HFF-Myc (cell line): ENCODE data around the gene CIITA.

Experiments
- DNase-seq: peaks from one replicate; pipeline ENCODE4 v3.0.0-alpha.2; 2011; ENCODE audit warnings: low read depth; ENCODE audit errors: extremely low read depth
- H3K4me3 ChIP-seq: replicated peaks from 2 replicates; pipeline ENCODE4 v1.5.1; 2011; ENCODE audit warnings: low read depth, mild to moderate bottlenecking, control low read depth, low read length
- TF ChIP-seq, protein P1 (sequence below): IDR thresholded peaks from 2 replicates; pipeline ENCODE4 v1.5.1; 2012; ENCODE audit warnings: mild to moderate bottlenecking, low read depth, low read length, control low read depth; ENCODE audit errors: missing control alignments

Gene CIITA

DNA sequence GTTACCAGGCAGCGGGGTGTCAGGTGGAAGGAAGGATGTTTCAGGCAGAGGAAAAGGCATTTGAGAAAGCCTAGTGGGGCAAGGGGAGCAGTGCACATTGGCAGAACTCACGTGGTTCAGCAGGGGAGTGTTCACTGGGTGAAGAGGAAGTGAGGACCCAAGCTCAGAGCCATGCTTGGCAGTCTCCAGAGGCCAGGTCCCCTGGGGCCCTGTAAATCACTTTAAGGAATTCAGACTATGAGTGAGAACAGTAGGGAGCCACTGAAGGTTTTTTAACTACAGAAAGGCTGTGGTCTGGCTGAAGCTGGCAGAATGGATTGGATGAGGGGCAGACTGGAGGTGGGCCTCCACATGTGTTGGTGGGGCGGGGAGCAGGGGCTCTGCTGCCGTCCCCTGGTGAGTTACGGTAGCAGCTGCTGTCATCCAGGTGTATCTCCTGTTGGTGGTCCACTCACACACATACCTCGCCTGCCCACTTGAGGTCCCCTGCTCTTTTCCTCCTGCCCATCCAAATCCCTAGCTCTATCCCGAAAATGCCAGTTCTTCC, 72.5 kb downstream of the CIITA start:
- no peak for DNase-seq
- no peak overlapping the region for H3K4me3 ChIP-seq
- TF ChIP-seq, protein P1, sequence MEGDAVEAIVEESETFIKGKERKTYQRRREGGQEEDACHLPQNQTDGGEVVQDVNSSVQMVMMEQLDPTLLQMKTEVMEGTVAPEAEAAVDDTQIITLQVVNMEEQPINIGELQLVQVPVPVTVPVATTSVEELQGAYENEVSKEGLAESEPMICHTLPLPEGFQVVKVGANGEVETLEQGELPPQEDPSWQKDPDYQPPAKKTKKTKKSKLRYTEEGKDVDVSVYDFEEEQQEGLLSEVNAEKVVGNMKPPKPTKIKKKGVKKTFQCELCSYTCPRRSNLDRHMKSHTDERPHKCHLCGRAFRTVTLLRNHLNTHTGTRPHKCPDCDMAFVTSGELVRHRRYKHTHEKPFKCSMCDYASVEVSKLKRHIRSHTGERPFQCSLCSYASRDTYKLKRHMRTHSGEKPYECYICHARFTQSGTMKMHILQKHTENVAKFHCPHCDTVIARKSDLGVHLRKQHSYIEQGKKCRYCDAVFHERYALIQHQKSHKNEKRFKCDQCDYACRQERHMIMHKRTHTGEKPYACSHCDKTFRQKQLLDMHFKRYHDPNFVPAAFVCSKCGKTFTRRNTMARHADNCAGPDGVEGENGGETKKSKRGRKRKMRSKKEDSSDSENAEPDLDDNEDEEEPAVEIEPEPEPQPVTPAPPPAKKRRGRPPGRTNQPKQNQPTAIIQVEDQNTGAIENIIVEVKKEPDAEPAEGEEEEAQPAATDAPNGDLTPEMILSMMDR = no peak

GRCh38 chr16:10950393-10950792, 73.4 kb downstream of the CIITA start:
- no peak overlapping the region for H3K4me3 ChIP-seq
- TF ChIP-seq, protein P1 = no peak

GRCh38 chr16:10951026-10951425, 74.0 kb downstream of the CIITA start:
- peak; percentile 25 for DNase-seq
- TF ChIP-seq, protein P1 = no peak

More at GRCh38 chr16:10950393-10950792, 73.4 kb downstream of the CIITA start:
- no peak for DNase-seq

DNA sequence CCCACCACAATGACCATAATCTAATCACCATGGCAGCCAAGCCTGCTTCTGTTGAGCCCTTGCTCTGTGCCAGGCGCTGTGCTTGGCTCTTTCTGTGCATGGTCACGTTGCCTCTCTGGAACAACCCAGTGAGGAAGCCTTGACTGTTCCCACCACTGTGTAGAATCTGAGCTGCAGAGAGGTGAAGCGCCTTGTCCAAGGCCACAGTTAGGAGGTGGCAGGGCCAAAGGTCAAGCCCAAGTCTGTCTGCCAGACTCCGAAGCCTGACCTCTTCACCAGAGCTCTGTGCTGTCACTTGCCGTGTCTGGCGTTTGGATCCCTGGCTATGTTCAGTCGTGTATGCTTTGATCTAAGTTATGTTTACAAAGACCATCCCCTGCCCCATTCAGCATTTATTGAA, 77.9 kb downstream of the CIITA start:
- H3K4me3 ChIP-seq = no peak overlapping the region
- TF ChIP-seq, protein P1 = no peak
- DNase-seq = no peak

More at GRCh38 chr16:10951026-10951425, 74.0 kb downstream of the CIITA start:
- no peak overlapping the region for H3K4me3 ChIP-seq

- TF ChIP-seq, protein P1 = no peak
- DNase-seq = no peak
- H3K4me3 ChIP-seq = no peak overlapping the region
Observed at GRCh38 chr16:10957771-10958482, 80.9 kb downstream of the CIITA start.

- TF ChIP-seq, protein P1 = no peak
- DNase-seq = no peak
- H3K4me3 ChIP-seq = no peak overlapping the region
Observed at GRCh38 chr16:10959161-10959560, 82.2 kb downstream of the CIITA start.
